K562 (cell line): ENCODE results near the gene CRYBA1.

Source experiments
- CREB1 ChIP-seq, 2 experiments: sonication (generic) in 1 of 2; formaldehyde crosslinking in 1 of 2; IDR thresholded peaks; 2 replicates each; pipeline versions ENCODE4 v1.6.1 to v1.8.0; 2012 to 2022; ENCODE audit warnings: inconsistent platforms in 1 of 2, mild to moderate bottlenecking in 1 of 2, missing genetic modification reagents in 1 of 2, moderate library complexity in 1 of 2
- EP300 ChIP-seq: IDR thresholded peaks from 2 replicates; pipeline ENCODE4 v1.6.1; 2012; ENCODE audit warnings: low read length, improper control_type of control experiment
- POLR2A ChIP-seq: fragments of 450-650 bp; conservative IDR thresholded peaks from 2 replicates; pipeline ENCODE4 v1.6.1; 2016
- POLR2AphosphoS5 ChIP-seq: IDR thresholded peaks from 2 replicates; pipeline ENCODE4 v1.6.1; 2011; ENCODE audit warnings: mild to moderate bottlenecking, low read depth, low read length, moderate library complexity; ENCODE audit not compliant: control insufficient read depth, insufficient read depth
- TF ChIP-seq, protein P1 (sequence below), 3 experiments: IDR thresholded peaks in 2 of 3; conservative IDR thresholded peaks in 1 of 3; 2 replicates each; pipeline ENCODE4 v1.5.1; 2011 to 2012; ENCODE audit warnings: low read length in 3 of 3, mild to moderate bottlenecking in 3 of 3, control low read depth in 2 of 3, improper control_type of control experiment in 1 of 3, inconsistent platforms in 1 of 3, low read depth in 1 of 3, mixed read lengths in 1 of 3, moderate library complexity in 1 of 3; ENCODE audit not compliant: insufficient read depth in 2 of 3

DNA sequence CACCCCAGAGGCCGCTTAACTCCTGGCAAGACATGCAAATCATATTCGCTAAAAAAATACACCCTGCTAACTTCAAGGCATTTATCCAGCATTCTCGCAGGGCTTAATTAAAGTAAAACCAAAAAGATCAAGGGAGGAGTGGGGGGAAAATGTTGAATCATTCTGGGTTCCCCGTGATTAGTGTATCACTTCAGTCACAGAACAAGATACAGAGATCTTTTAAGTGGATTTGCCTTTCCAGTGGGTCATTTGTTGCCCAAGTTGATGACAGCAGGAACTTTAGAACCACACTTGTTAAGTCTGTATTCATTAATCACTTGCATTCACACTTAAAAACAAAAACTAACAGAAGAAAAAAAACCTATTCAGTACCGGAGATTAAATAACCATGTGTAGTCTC, 17.3 kb downstream of the CRYBA1 start:
- TF ChIP-seq POLR2AphosphoS5, result no peak
- TF ChIP-seq, protein P1, sequence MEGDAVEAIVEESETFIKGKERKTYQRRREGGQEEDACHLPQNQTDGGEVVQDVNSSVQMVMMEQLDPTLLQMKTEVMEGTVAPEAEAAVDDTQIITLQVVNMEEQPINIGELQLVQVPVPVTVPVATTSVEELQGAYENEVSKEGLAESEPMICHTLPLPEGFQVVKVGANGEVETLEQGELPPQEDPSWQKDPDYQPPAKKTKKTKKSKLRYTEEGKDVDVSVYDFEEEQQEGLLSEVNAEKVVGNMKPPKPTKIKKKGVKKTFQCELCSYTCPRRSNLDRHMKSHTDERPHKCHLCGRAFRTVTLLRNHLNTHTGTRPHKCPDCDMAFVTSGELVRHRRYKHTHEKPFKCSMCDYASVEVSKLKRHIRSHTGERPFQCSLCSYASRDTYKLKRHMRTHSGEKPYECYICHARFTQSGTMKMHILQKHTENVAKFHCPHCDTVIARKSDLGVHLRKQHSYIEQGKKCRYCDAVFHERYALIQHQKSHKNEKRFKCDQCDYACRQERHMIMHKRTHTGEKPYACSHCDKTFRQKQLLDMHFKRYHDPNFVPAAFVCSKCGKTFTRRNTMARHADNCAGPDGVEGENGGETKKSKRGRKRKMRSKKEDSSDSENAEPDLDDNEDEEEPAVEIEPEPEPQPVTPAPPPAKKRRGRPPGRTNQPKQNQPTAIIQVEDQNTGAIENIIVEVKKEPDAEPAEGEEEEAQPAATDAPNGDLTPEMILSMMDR (IDR thresholded peaks at IDR 0.05 in 2 of 3, conservative IDR thresholded peaks at IDR 0.05 in 1 of 3; ENCODE audit: insufficient read depth in 2 of 3, low read depth in 1 of 3, low read length in 3 of 3), result no peak
- no peak for TF ChIP-seq EP300
- no peak for TF ChIP-seq POLR2A
- no peak for TF ChIP-seq CREB1 (IDR thresholded peaks at IDR 0.05)
- no peak for TF ChIP-seq CREB1 (CRISPR knock-in tag; IDR thresholded peaks at IDR 0.05)
